SK-N-SH treated with all-trans-retinoic acid at 6 μM for 48 hours (cell line): ENCODE data around the gene SLC41A3.

ENCODE experiments used
- CSDC2 ChIP-seq: fragments of 250-450 bp; sonication (Bioruptor Pico); IDR thresholded peaks from 2 replicates; pipeline ENCODE4 v1.5.0; 2020; ENCODE audit warnings: mild to moderate bottlenecking, moderate library complexity
- ESRRG ChIP-seq: fragments of 250-450 bp; sonication (Bioruptor Pico); IDR thresholded peaks from 2 replicates; pipeline ENCODE4 v1.6.1; 2021; ENCODE audit warnings: mild to moderate bottlenecking
- GLIS3 ChIP-seq: fragments of 250-450 bp; sonication (Bioruptor Pico); IDR thresholded peaks from 2 replicates; pipeline ENCODE4 v1.5.0; 2020; ENCODE audit warnings: mild to moderate bottlenecking, moderate library complexity
- PPARA ChIP-seq: fragments of 250-450 bp; sonication (Bioruptor Pico); IDR thresholded peaks from 2 replicates; pipeline ENCODE4 v1.5.0; 2020; ENCODE audit warnings: mild to moderate bottlenecking, borderline replicate concordance
- SNAI2 ChIP-seq: fragments of 250-450 bp; sonication (Bioruptor Pico); IDR thresholded peaks from 2 replicates; pipeline ENCODE4 v1.5.0; 2020; ENCODE audit warnings: mild to moderate bottlenecking, moderate library complexity
- TCF4 ChIP-seq: fragments of 250-450 bp; sonication (Bioruptor Pico); IDR thresholded peaks from 2 replicates; pipeline ENCODE4 v1.8.0; 2021; ENCODE audit warnings: mild to moderate bottlenecking, moderate library complexity, borderline replicate concordance
- ZFP3 ChIP-seq: fragments of 250-450 bp; sonication (Bioruptor Pico); IDR thresholded peaks from 2 replicates; pipeline ENCODE4 v1.5.0; 2020; ENCODE audit warnings: mild to moderate bottlenecking, moderate library complexity
- ZNF70 ChIP-seq: fragments of 450-650 bp; formaldehyde crosslinking; IDR thresholded peaks from 2 replicates; pipeline ENCODE4 v1.5.0; 2020; ENCODE audit warnings: mild to moderate bottlenecking, moderate library complexity
- TF ChIP-seq, protein P1 (sequence below): fragments of 250-450 bp; sonication (Bioruptor Pico); IDR thresholded peaks from 2 replicates; pipeline ENCODE4 v1.5.1; 2021; ENCODE audit warnings: mild to moderate bottlenecking, moderate library complexity

GRCh38 chr3:126022741-126023359 is 61.1 kb downstream of the SLC41A3 start:
- no peak for TF ChIP-seq TCF4
- TF ChIP-seq, protein P1, sequence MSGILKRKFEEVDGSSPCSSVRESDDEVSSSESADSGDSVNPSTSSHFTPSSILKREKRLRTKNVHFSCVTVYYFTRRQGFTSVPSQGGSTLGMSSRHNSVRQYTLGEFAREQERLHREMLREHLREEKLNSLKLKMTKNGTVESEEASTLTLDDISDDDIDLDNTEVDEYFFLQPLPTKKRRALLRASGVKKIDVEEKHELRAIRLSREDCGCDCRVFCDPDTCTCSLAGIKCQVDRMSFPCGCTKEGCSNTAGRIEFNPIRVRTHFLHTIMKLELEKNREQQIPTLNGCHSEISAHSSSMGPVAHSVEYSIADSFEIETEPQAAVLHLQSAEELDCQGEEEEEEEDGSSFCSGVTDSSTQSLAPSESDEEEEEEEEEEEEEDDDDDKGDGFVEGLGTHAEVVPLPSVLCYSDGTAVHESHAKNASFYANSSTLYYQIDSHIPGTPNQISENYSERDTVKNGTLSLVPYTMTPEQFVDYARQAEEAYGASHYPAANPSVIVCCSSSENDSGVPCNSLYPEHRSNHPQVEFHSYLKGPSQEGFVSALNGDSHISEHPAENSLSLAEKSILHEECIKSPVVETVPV = no peak
- TF ChIP-seq ZFP3 (CRISPR knock-in tag) = no peak
- no peak for TF ChIP-seq GLIS3
- no peak for TF ChIP-seq ESRRG
- TF ChIP-seq ZNF70 = no peak
- no peak for TF ChIP-seq CSDC2 (CRISPR knock-in tag)
- no peak for TF ChIP-seq SNAI2 (CRISPR knock-in tag)
- no peak for TF ChIP-seq PPARA (CRISPR knock-in tag)
